Choroid plexus epithelial cell (primary cell): ENCODE measurements around the gene HDAC11.

Source experiments
- DNase-seq: peaks from one replicate; pipeline ENCODE4 v3.0.0-alpha.2; 2010; ENCODE audit warnings: low read depth
- H3K4me3 ChIP-seq: 2 replicates; pipeline ENCODE4 v1.5.1; 2011; ENCODE audit warnings: low read depth, mild to moderate bottlenecking, control low read depth, low read length, moderate library complexity
- CTCF ChIP-seq: conservative IDR thresholded peaks from 2 replicates; pipeline ENCODE4 v1.5.1; 2011; ENCODE audit warnings: low read depth, mild to moderate bottlenecking, control low read depth, inconsistent platforms, low read length, moderate library complexity

HDAC11 gene

GRCh38 chr3:13487403-13487802 lies 7.3 kb downstream of the HDAC11 start:
- no peak for TF ChIP-seq CTCF
- H3K4me3 ChIP-seq = no peak overlapping the region
- DNase-seq = no peak

- no peak for DNase-seq
- H3K4me3 ChIP-seq = no peak overlapping the region
- TF ChIP-seq CTCF = no peak
Observed at GRCh38 chr3:13491206-13491974, 11.3 kb downstream of the HDAC11 start.

- no peak for TF ChIP-seq CTCF
- no peak overlapping the region for H3K4me3 ChIP-seq
- DNase-seq = no peak
Observed at GRCh38 chr3:13492048-13492447, 11.9 kb downstream of the HDAC11 start.

GRCh38 chr3:13492976-13493866 lies 13.1 kb downstream of the HDAC11 start:
- no peak for TF ChIP-seq CTCF
- no peak for DNase-seq
- H3K4me3 ChIP-seq = no peak overlapping the region

GRCh38 chr3:13493867-13494441 lies 13.8 kb downstream of the HDAC11 start:
- DNase-seq = no peak
- no peak for TF ChIP-seq CTCF
- H3K4me3 ChIP-seq = no peak overlapping the region

- TF ChIP-seq CTCF = peak; percentile 81
- DNase-seq = peak; percentile 61
- H3K4me3 ChIP-seq = no peak overlapping the region
Observed at GRCh38 chr3:13494463-13495350, 14.6 kb downstream of the HDAC11 start.
